GM21825 (cell line): ENCODE results near the gene SGSM1.

Experiments used
- ATAC-seq: cut with Tn5 transposase; IDR thresholded peaks from one replicate; pipeline ENCODE4 v1.9.1; 2021; ENCODE audit warnings: mild to moderate bottlenecking, moderate library complexity; ENCODE audit not compliant: unreplicated experiment

SGSM1 gene

GRCh38 chr22:24805790-24806662 lies at the start of gene SGSM1:
TSS of gene SGSM1 (plus strand) at chr22:24806211. CDS start at chr22:24806326, 115 bp downstream.
- ATAC-seq, result no peak

GRCh38 chr22:24758164-24758799 lies 47.7 kb upstream of the SGSM1 start:
- ATAC-seq, result no peak

GRCh38 chr22:24759765-24760164 lies 46.2 kb upstream of the SGSM1 start:
- ATAC-seq, result no peak

GRCh38 chr22:24760708-24761306 lies 45.2 kb upstream of the SGSM1 start:
- no peak for ATAC-seq

- no peak for ATAC-seq
Observed at GRCh38 chr22:24761888-24762675, 43.9 kb upstream of the SGSM1 start.

GRCh38 chr22:24763872-24764485 lies 42.0 kb upstream of the SGSM1 start:
- no peak for ATAC-seq

GRCh38 chr22:24765166-24765565 lies 40.8 kb upstream of the SGSM1 start:
- no peak for ATAC-seq

GRCh38 chr22:24768537-24769374 lies 37.3 kb upstream of the SGSM1 start:
- ATAC-seq, result no peak

- ATAC-seq, result no peak
Observed at GRCh38 chr22:24772493-24773220, 33.4 kb upstream of the SGSM1 start.

- no peak for ATAC-seq
Observed at GRCh38 chr22:24775769-24776492, 30.1 kb upstream of the SGSM1 start.

- no peak for ATAC-seq
Observed at GRCh38 chr22:24776525-24776924, 29.5 kb upstream of the SGSM1 start.

- no peak for ATAC-seq
Observed at GRCh38 chr22:24789516-24789915, 16.5 kb upstream of the SGSM1 start.

GRCh38 chr22:24791362-24791761 lies 14.6 kb upstream of the SGSM1 start:
- ATAC-seq, result no peak

- no peak for ATAC-seq
Observed at GRCh38 chr22:24796056-24796455, 10.0 kb upstream of the SGSM1 start.

- no peak for ATAC-seq
Observed at GRCh38 chr22:24796860-24797259, 9.2 kb upstream of the SGSM1 start.

GRCh38 chr22:24801901-24802465 lies 4.0 kb upstream of the SGSM1 start:
- ATAC-seq, result no peak

GRCh38 chr22:24803064-24803542 lies 2.9 kb upstream of the SGSM1 start:
- no peak for ATAC-seq

GRCh38 chr22:24806663-24807001 lies 621 bp downstream of the SGSM1 start:
- no peak for ATAC-seq
